ENCODE results near the gene GRK5.
"Not testable (repeated sequence)": the region's sequence is repeated elsewhere in the genome, so short reads cannot be mapped to it uniquely, and the experiment has no call there.

GRK5 gene

GRCh38 chr10:119425102-119425880 is 217.9 kb downstream of the GRK5 start:
- DNase-seq: no peak

GRCh38 chr10:119425881-119426170 is 218.5 kb downstream of the GRK5 start:
- no peak for DNase-seq

- no peak for DNase-seq
Observed at GRCh38 chr10:119426699-119427098, 219.3 kb downstream of the GRK5 start.

GRCh38 chr10:119427263-119427864 is 220.0 kb downstream of the GRK5 start:
- DNase-seq: no peak

- DNase-seq: no peak
Observed at GRCh38 chr10:119428789-119429188, 221.4 kb downstream of the GRK5 start.

GRCh38 chr10:119429771-119430170 is 222.4 kb downstream of the GRK5 start:
- DNase-seq: no peak

- DNase-seq: no peak
Observed at GRCh38 chr10:119431034-119431772, 223.8 kb downstream of the GRK5 start.

- DNase-seq: no peak
Observed at GRCh38 chr10:119431773-119432135, 224.4 kb downstream of the GRK5 start.

GRCh38 chr10:119434942-119435341 is 227.6 kb downstream of the GRK5 start:
- not testable (repeated sequence) for DNase-seq

GRCh38 chr10:119438717-119439116 is 231.3 kb downstream of the GRK5 start:
- no peak for DNase-seq

- DNase-seq: no peak
Observed at GRCh38 chr10:119439922-119440321, 232.6 kb downstream of the GRK5 start.

GRCh38 chr10:119441151-119441821 is 233.9 kb downstream of the GRK5 start:
- DNase-seq: no peak

- DNase-seq: no peak
Observed at GRCh38 chr10:119441921-119442757, 234.8 kb downstream of the GRK5 start.

GRCh38 chr10:119442758-119443060 is 235.3 kb downstream of the GRK5 start:
- DNase-seq: no peak

GRCh38 chr10:119443441-119443840 is 236.1 kb downstream of the GRK5 start:
- DNase-seq: no peak

GRCh38 chr10:119443970-119444660 is 236.7 kb downstream of the GRK5 start:
- DNase-seq: no peak

GRCh38 chr10:119444866-119445265 is 237.5 kb downstream of the GRK5 start:
- DNase-seq: no peak

GRCh38 chr10:119445311-119445934 is 238.1 kb downstream of the GRK5 start:
- DNase-seq: peak; percentile 74

GRCh38 chr10:119445935-119446317 is 238.6 kb downstream of the GRK5 start:
- no peak for DNase-seq

- no peak for DNase-seq
Observed at GRCh38 chr10:119446441-119447277, 239.3 kb downstream of the GRK5 start.

- DNase-seq: no peak
Observed at GRCh38 chr10:119447421-119447820, 240.1 kb downstream of the GRK5 start.
